ENCODE measurements around the gene B4GALNT3.

Gene B4GALNT3

GRCh38 chr12:541676-542324 is 82.1 kb downstream of the B4GALNT3 start:
- DNase-seq: no peak

GRCh38 chr12:542395-543113 is 82.8 kb downstream of the B4GALNT3 start:
- DNase-seq: no peak

DNA sequence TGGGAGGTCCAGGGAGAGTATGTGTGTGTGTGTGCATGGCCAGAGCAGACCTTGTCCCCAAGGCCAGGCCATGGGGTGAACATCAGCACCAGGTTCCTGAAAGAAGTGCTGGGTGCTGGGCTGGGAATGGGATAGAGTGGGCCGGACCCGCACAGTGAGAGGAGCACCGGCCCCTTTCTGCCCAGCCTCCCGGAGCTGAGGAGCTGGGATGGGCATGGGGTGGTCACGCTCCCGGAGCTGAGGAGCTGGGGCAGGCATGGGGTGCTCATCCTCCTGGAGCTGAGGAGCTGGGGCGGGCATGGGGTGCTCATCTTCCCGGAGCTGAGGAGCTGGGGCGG is 83.3 kb downstream of the B4GALNT3 start:
- no peak for DNase-seq

DNA sequence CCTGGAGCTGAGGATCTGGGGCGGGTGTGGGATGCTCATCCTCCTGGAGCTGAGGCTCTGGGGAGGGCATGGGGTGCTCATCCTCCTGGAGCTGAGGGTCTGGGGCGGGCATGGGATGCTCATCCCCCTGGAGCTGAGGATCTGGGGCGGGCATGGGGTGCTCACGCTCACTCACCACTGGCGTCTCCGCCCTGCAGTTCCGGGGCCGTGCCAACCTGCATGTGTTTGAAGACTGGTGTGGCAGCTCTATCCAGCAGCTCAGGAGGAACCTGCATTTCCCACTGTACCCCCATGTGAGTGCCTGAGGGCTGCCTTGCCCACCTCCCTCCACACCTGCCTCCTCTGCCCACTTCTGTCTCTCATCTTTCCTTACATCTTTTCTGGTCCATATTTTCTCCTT is 84.4 kb downstream of the B4GALNT3 start:
- DNase-seq: no peak

- no peak for DNase-seq
Measured at GRCh38 chr12:544941-545635, 85.3 kb downstream of the B4GALNT3 start.

DNA sequence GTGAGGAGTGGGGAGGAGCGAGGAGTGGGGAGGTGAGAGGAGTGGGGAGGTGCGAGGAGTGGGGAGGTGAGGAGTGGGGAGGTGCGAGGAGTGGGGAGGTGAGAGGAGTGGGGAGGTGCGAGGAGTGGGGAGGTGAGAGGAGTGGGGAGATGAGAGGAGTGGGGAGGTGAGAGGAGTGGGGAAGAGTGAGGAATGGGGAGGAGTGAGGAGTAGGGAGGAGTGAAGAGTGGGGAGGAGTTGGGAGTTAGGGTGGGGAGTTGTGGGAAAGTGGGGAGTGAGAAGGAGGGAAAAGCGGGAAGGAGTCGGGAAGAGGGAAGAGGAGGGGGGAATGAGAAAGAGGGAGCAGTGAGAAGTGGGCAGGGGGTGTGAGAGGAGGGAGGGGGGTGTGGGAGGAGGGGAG is 86.1 kb downstream of the B4GALNT3 start:
- DNase-seq: no peak

GRCh38 chr12:546265-546919 is 86.7 kb downstream of the B4GALNT3 start:
- no peak for DNase-seq

- peak; percentile 69 for DNase-seq
Measured at GRCh38 chr12:546920-547845, 87.4 kb downstream of the B4GALNT3 start.

DNA sequence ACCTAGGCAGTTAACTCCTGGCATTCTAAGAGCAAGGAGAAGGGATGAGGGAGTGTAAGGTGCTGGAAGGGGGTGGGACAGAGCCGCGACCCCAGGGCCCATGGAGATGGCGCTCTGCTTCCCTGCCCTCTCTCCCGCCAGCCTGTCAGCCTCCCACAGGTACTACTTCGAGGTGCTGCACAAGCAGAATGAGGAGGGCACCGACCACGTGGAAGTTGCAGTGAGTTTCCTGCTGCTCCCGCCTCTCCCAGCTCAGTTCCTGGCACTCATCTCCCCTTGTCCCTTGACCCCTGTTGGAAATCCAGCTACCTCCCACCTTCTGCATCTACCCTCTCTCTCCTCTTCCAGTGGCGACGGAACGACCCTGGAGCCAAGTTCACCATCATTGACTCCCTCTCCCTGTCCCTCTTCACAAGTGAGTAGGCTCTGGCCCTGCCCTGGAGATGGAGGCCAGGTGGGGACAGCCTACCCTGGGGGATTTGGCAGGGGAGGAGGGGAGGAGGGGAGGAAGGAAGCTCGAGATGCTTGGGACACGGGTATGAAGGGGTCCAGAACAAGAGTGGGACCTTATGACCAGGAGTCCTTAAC is 88.2 kb downstream of the B4GALNT3 start:
- no peak for DNase-seq

DNA sequence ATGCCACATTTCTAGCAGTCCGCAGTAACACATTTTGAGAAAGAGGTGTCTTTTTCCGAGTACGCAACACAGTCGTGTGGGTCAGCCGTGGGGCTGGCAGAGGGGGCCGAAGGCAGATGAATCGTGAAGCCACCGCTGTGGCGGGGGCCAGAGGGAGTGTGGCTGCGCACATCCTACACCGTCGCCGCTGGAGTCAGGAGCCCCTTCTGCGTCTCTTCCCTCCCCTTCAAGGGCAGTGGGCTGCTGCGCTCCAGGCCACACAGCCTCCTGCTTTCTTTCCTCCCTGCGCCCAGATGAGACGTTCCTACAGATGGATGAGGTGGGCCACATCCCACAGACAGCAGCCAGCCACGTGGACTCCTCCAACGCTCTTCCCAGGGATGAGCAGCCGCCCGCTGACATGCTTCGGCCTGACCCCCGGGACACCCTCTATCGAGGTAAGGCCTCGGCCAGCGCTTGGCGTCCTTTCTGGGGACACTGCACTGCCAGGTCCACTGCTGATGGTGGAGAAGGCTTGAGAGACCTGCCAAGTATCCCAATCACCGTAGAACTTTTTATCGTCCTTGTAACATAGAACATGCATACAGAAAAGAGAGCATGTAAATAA is 89.8 kb downstream of the B4GALNT3 start:
- no peak for DNase-seq

DNA sequence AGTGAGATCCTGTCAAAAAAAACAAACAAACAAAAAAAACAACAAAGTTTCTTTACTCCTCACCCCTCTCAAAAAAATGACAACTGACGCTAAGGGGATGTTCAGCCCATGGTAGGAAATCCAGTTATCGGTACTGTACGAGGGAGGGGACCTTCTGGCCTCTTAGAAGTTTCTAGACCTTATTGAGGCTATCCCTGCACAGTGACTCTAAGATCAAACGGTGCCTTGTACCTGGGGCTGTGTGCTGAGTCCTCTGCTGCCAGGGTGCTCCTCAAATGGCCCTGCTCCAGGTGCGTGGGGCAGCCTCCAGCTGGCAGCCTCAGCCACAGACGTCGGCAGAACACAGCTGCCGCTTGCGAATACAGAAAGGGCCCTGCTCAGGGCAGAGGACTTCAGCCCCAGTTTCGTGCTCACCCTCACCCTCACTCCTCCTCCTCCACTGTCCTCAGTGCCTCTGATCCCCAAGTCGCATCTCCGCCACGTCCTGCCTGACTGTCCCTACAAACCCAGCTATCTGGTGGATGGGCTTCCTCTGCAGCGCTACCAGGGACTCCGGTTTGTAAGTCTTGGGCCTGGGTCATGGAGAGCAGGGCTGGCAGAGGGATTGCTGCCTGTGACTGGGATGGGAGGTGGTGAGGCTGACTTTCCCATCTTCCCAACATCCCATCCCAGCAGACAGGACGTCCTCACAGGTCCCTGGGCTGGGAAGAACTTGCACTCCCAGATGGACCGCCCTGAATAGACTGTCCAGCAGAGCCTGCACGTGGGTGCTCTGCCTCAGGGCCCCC is 90.9 kb downstream of the B4GALNT3 start:
- DNase-seq: no peak

GRCh38 chr12:552466-552865 is 92.7 kb downstream of the B4GALNT3 start:
- DNase-seq: no peak

GRCh38 chr12:553216-554000 is 93.7 kb downstream of the B4GALNT3 start:
- no peak for DNase-seq

DNA sequence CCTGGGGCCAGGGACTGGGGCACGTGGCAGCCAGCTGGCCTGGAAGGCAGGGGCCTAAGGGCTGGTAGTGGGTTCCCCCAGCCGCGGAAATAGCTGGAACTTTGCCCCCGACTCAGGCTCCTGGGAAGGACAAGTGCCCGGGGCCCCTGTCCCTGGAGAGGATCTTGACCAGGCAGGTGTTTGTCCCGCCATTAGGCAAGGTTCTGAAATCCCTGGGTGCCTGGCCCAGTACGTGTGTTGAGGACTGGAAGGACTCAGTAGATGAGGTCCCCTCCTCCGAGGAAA is 94.2 kb downstream of the B4GALNT3 start:
- no peak for DNase-seq

- no peak for DNase-seq
Measured at GRCh38 chr12:556498-556897, 96.8 kb downstream of the B4GALNT3 start.

GRCh38 chr12:558580-558979 is 98.8 kb downstream of the B4GALNT3 start:
- DNase-seq: no peak

GRCh38 chr12:559208-559905 is 99.6 kb downstream of the B4GALNT3 start:
- no peak for DNase-seq

GRCh38 chr12:559906-560455 is 100.2 kb downstream of the B4GALNT3 start:
- DNase-seq: no peak

DNA sequence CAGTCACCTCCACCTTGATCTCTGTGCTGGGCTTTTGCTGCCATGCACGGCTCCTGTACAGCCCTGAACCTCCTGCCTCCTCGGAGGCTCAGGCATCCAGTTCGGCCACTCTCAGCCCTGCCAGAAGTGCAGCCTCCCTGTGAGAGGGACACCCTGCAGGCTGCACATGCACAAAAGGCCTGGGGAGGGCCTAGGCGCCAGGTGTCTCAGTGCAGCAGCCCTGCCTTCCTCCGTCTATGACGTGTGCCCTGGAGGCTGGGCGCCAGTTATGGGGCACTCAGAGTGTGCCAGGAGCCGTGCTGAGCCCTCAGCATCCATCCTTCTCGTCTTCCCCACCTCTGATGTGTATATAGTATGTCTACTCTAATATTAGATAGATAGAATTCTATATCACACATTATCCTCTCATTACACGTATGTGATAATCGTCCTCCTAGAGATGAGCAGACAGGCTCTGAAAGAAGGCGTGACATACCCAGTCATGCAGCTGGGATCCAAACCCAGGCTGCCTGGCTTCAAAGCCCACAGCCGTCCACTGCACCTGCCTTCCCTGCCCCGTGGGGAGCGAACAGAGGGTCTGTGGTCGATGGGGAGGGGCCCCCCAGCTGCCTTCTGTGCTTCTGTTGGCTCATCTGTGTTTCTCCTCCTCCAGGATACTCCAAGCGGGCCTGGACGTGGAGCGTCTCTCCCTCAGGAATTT is 101.1 kb downstream of the B4GALNT3 start:
- DNase-seq: no peak

Measured in T-helper 9 cell (primary cell).